GM12878 (cell line): ENCODE measurements around the gene PASK. TPM values are rescaled to one million over a fixed set of nuclear protein-coding genes. Genes with fewer than 3 reads are reported as not detected.

Experiments
- CBX3 ChIP-seq: fragments of 200-600 bp; sonication (generic); IDR thresholded peaks from 2 replicates; pipeline ENCODE4 v1.6.1; 2016; ENCODE audit warnings: low read depth, borderline replicate concordance
- ETV6 ChIP-seq, 2 experiments: fragments of 450-650 bp in 1 of 2; IDR thresholded peaks in 1 of 2; conservative IDR thresholded peaks in 1 of 2; 2 replicates each; pipeline ENCODE4 v1.6.1; 2014; ENCODE audit warnings: antibody characterized with exemption in 1 of 2, borderline replicate concordance in 1 of 2, low read depth in 1 of 2, mild to moderate bottlenecking in 1 of 2, moderate library complexity in 1 of 2
- HCFC1 ChIP-seq: fragments of 150-350 bp; IDR thresholded peaks from 2 replicates; pipeline ENCODE4 v1.6.1; 2014; ENCODE audit warnings: low read length
- JUNB ChIP-seq: IDR thresholded peaks from 2 replicates; pipeline ENCODE4 v1.6.1; 2016; ENCODE audit warnings: antibody characterized with exemption, mild to moderate bottlenecking
- NBN ChIP-seq: fragments of 450-650 bp; IDR thresholded peaks from 2 replicates; pipeline ENCODE4 v1.6.1; 2016
- NFIC ChIP-seq: IDR thresholded peaks from 2 replicates; pipeline ENCODE4 v1.6.1; 2012; ENCODE audit warnings: low read depth, mild to moderate bottlenecking, inconsistent platforms, low read length, moderate library complexity
- NR2F1 ChIP-seq: fragments of 450-650 bp; conservative IDR thresholded peaks from 2 replicates; pipeline ENCODE4 v1.6.1; 2017; ENCODE audit warnings: mild to moderate bottlenecking
- POLR2AphosphoS5 ChIP-seq: IDR thresholded peaks from 2 replicates; pipeline ENCODE4 v1.6.1; 2011; ENCODE audit warnings: mild to moderate bottlenecking, low read length, inconsistent platforms
- POU2F2 ChIP-seq: IDR thresholded peaks from 3 replicates; pipeline ENCODE4 v1.6.1; 2011; ENCODE audit warnings: low read depth, mild to moderate bottlenecking, low read length, borderline replicate concordance
- RBBP5 ChIP-seq: fragments of 200-600 bp; sonication (generic); conservative IDR thresholded peaks from 2 replicates; pipeline ENCODE4 v1.6.1; 2016
- RELA ChIP-seq: fragments of 450-650 bp; IDR thresholded peaks from 2 replicates; pipeline ENCODE4 v1.8.0; 2014; ENCODE audit warnings: borderline replicate concordance; ENCODE audit not compliant: partially characterized antibody
- RUNX3 ChIP-seq: IDR thresholded peaks from 2 replicates; pipeline ENCODE4 v1.6.1; 2012; ENCODE audit warnings: low read length, inconsistent platforms
- WRNIP1 ChIP-seq: IDR thresholded peaks from 2 replicates; pipeline ENCODE4 v1.6.1; 2011; ENCODE audit warnings: low read depth, low read length, improper control_type of control experiment, borderline replicate concordance
- YBX1 ChIP-seq: fragments of 450-650 bp; IDR thresholded peaks from 2 replicates; pipeline ENCODE4 v1.6.1; 2016; ENCODE audit warnings: antibody characterized with exemption
- ZNF384 ChIP-seq: IDR thresholded peaks from 2 replicates; pipeline ENCODE4 v1.6.1; 2012; ENCODE audit warnings: low read depth, mild to moderate bottlenecking, low read length, improper control_type of control experiment, borderline replicate concordance
- polyA plus RNA-seq, 11 experiments: library from polyadenylated mRNA; depleted of rRNA in 4 of 11; unstranded in 6 of 11; stranded (reverse) in 5 of 11; fragments of >200 nt; fragmentation: Nextera tagmentation in 4 of 11; fragmentation: Illumina TruSeq in 1 of 11; extraction: Ambion mirVana in 4 of 11; extraction: Trizol in 1 of 11; gene quantifications; 1 replicate in 1 of 11; 2 replicates in 10 of 11; pipeline versions ENCODE4 v1.2.1 to v1.2.3, GENCODE V29; 2011 to 2016; ENCODE audit warnings: inconsistent platforms in 2 of 11, missing spikeins in 2 of 11, low read depth in 1 of 11
- total RNA-seq, 4 experiments: library from RNA; depleted of rRNA in 3 of 4; stranded (reverse); fragments of >200 nt in 3 of 4; fragmentation: Illumina TruSeq in 1 of 4; extraction: Trizol in 1 of 4; gene quantifications; 2 replicates each; pipeline versions ENCODE4 v1.2.1 to v1.2.3, GENCODE V29; 2013 to 2021
- TF ChIP-seq, protein P1 (sequence below): fragments of 450-650 bp; formaldehyde crosslinking; IDR thresholded peaks from 2 replicates; pipeline ENCODE4 v1.5.0; 2022; ENCODE audit warnings: mild to moderate bottlenecking, missing genetic modification characterization
- TF ChIP-seq, protein P2 (sequence below): fragments of 450-650 bp; IDR thresholded peaks from 2 replicates; pipeline ENCODE4 v1.6.1; 2017; ENCODE audit warnings: antibody characterized with exemption, mild to moderate bottlenecking, moderate library complexity
- TF ChIP-seq, protein P3 (sequence below): IDR thresholded peaks from 2 replicates; pipeline ENCODE4 v1.6.1; 2012; ENCODE audit warnings: low read depth, low read length, improper control_type of control experiment
- TF ChIP-seq, protein P4 (sequence below): IDR thresholded peaks from 2 replicates; pipeline ENCODE4 v1.6.1; 2012; ENCODE audit warnings: mild to moderate bottlenecking, low read depth, low read length
- TF ChIP-seq, protein P5 (sequence below): IDR thresholded peaks from 2 replicates; pipeline ENCODE4 v1.6.1; 2011; ENCODE audit warnings: borderline replicate concordance, low read depth, mild to moderate bottlenecking, moderate library complexity, mixed read lengths, low read length; ENCODE audit not compliant: insufficient read depth; ENCODE audit errors: extremely low read length

PASK gene
- total and polyA plus RNA-seq, 10 of the 15 experiments (the other 5 are each of a cell fraction or from before 2014, with no cell fraction given) = 9.6 to 62.2 (median 28.5) TPM

DNA sequence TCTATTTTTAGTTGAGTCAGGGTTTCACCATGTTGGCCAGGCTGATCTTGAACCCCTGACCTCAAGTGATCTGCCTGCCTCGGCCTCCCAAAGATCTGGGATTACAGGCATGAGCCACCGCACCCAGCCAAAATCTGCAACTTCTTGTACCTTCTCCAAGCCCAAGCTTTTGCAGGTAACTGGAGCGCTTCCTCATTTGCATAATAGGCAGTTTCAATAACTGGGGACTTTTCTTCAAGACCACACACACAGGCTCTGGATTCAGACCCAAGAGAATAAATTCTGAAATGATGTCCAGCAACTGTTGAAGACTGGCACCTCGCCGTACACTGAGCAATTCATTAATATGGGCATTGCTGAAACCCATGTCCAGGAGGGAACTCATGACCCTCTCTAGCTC lies 50.0 kb downstream of the PASK start (continued):
- no peak for TF ChIP-seq HCFC1
- TF ChIP-seq, protein P1, sequence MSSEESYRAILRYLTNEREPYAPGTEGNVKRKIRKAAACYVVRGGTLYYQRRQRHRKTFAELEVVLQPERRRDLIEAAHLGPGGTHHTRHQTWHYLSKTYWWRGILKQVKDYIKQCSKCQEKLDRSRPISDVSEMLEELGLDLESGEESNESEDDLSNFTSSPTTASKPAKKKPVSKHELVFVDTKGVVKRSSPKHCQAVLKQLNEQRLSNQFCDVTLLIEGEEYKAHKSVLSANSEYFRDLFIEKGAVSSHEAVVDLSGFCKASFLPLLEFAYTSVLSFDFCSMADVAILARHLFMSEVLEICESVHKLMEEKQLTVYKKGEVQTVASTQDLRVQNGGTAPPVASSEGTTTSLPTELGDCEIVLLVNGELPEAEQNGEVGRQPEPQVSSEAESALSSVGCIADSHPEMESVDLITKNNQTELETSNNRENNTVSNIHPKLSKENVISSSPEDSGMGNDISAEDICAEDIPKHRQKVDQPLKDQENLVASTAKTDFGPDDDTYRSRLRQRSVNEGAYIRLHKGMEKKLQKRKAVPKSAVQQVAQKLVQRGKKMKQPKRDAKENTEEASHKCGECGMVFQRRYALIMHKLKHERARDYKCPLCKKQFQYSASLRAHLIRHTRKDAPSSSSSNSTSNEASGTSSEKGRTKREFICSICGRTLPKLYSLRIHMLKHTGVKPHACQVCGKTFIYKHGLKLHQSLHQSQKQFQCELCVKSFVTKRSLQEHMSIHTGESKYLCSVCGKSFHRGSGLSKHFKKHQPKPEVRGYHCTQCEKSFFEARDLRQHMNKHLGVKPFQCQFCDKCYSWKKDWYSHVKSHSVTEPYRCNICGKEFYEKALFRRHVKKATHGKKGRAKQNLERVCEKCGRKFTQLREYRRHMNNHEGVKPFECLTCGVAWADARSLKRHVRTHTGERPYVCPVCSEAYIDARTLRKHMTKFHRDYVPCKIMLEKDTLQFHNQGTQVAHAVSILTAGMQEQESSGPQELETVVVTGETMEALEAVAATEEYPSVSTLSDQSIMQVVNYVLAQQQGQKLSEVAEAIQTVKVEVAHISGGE (CRISPR knock-in tag) = no peak
- no peak for TF ChIP-seq CBX3
- no peak for TF ChIP-seq JUNB
- TF ChIP-seq RBBP5 = no peak
- no peak for TF ChIP-seq NBN
- TF ChIP-seq, protein P2, sequence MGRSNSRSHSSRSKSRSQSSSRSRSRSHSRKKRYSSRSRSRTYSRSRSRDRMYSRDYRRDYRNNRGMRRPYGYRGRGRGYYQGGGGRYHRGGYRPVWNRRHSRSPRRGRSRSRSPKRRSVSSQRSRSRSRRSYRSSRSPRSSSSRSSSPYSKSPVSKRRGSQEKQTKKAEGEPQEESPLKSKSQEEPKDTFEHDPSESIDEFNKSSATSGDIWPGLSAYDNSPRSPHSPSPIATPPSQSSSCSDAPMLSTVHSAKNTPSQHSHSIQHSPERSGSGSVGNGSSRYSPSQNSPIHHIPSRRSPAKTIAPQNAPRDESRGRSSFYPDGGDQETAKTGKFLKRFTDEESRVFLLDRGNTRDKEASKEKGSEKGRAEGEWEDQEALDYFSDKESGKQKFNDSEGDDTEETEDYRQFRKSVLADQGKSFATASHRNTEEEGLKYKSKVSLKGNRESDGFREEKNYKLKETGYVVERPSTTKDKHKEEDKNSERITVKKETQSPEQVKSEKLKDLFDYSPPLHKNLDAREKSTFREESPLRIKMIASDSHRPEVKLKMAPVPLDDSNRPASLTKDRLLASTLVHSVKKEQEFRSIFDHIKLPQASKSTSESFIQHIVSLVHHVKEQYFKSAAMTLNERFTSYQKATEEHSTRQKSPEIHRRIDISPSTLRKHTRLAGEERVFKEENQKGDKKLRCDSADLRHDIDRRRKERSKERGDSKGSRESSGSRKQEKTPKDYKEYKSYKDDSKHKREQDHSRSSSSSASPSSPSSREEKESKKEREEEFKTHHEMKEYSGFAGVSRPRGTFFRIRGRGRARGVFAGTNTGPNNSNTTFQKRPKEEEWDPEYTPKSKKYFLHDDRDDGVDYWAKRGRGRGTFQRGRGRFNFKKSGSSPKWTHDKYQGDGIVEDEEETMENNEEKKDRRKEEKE = no peak
- TF ChIP-seq, protein P3, sequence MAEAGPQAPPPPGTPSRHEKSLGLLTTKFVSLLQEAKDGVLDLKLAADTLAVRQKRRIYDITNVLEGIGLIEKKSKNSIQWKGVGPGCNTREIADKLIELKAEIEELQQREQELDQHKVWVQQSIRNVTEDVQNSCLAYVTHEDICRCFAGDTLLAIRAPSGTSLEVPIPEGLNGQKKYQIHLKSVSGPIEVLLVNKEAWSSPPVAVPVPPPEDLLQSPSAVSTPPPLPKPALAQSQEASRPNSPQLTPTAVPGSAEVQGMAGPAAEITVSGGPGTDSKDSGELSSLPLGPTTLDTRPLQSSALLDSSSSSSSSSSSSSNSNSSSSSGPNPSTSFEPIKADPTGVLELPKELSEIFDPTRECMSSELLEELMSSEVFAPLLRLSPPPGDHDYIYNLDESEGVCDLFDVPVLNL = no peak
- no peak for TF ChIP-seq ZNF384
- TF ChIP-seq RELA = peak; percentile 10
- TF ChIP-seq YBX1 = no peak
- TF ChIP-seq WRNIP1 = no peak
- peak; percentile 13; the same call in 1 of the 2 replicates for TF ChIP-seq NR2F1
- no peak for TF ChIP-seq NFIC
- peak; percentile 96; the same call in 2 of the 3 replicates for TF ChIP-seq POU2F2
- no peak for TF ChIP-seq ETV6 (conservative IDR thresholded peaks at IDR 0.05 in 1 of 2, IDR thresholded peaks at IDR 0.05 in 1 of 2; ENCODE audit: borderline replicate concordance in 1 of 2, low read depth in 1 of 2)
- TF ChIP-seq RUNX3 = peak; percentile 38
- TF ChIP-seq, protein P4, sequence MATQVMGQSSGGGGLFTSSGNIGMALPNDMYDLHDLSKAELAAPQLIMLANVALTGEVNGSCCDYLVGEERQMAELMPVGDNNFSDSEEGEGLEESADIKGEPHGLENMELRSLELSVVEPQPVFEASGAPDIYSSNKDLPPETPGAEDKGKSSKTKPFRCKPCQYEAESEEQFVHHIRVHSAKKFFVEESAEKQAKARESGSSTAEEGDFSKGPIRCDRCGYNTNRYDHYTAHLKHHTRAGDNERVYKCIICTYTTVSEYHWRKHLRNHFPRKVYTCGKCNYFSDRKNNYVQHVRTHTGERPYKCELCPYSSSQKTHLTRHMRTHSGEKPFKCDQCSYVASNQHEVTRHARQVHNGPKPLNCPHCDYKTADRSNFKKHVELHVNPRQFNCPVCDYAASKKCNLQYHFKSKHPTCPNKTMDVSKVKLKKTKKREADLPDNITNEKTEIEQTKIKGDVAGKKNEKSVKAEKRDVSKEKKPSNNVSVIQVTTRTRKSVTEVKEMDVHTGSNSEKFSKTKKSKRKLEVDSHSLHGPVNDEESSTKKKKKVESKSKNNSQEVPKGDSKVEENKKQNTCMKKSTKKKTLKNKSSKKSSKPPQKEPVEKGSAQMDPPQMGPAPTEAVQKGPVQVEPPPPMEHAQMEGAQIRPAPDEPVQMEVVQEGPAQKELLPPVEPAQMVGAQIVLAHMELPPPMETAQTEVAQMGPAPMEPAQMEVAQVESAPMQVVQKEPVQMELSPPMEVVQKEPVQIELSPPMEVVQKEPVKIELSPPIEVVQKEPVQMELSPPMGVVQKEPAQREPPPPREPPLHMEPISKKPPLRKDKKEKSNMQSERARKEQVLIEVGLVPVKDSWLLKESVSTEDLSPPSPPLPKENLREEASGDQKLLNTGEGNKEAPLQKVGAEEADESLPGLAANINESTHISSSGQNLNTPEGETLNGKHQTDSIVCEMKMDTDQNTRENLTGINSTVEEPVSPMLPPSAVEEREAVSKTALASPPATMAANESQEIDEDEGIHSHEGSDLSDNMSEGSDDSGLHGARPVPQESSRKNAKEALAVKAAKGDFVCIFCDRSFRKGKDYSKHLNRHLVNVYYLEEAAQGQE = no peak
- TF ChIP-seq, protein P5, sequence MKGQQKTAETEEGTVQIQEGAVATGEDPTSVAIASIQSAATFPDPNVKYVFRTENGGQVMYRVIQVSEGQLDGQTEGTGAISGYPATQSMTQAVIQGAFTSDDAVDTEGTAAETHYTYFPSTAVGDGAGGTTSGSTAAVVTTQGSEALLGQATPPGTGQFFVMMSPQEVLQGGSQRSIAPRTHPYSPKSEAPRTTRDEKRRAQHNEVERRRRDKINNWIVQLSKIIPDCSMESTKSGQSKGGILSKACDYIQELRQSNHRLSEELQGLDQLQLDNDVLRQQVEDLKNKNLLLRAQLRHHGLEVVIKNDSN = no peak
- TF ChIP-seq POLR2AphosphoS5 = peak; percentile 45
